Measurements from ENCODE around the gene CCNJ. TPM values are rescaled to one million over a fixed set of nuclear protein-coding genes. Genes with fewer than 3 reads are reported as not detected.

The CCNJ gene
- total and polyA plus RNA-seq, 9 of the 15 experiments (the other 6 are each of a cell fraction or from before 2014, with no cell fraction given), result 0.69 to 15.7 (median 9.2) TPM

- TF ChIP-seq KDM5B (IDR thresholded peaks at IDR 0.05; ENCODE audit: insufficient replicate concordance, low read depth, low read length) (peak; percentile 81), CGGBP1 (CRISPR knock-in tag; IDR thresholded peaks at IDR 0.05) (no peak), ZNF586 (CRISPR knock-in tag; conservative IDR thresholded peaks at IDR 0.05) (no peak), CBX1 (IDR thresholded peaks at IDR 0.05; ENCODE audit: low read depth) (0 out of 2 replicates have a peak, but pooled peaks have one; percentile 12), ZNF785 (CRISPR knock-in tag; IDR thresholded peaks at IDR 0.05) (no peak), BRF1 (IDR thresholded peaks at IDR 0.05; ENCODE audit: borderline replicate concordance, extremely low read depth, insufficient read length) (no peak), ELF1 (tag; IDR thresholded peaks at IDR 0.05) (peak; percentile 98), ZNF24 (IDR thresholded peaks at IDR 0.05) (0 out of 2 replicates have a peak, but pooled peaks have one; percentile 26), ZNF232 (CRISPR knock-in tag; IDR thresholded peaks at IDR 0.05) (no peak), OTX1 (CRISPR knock-in tag; IDR thresholded peaks at IDR 0.05) (no peak), CHD4 (IDR thresholded peaks at IDR 0.05; ENCODE audit: insufficient read depth, insufficient replicate concordance, low read depth, low read length, poor library complexity, severe bottlenecking) (no peak), MEF2A (IDR thresholded peaks at IDR 0.05; ENCODE audit: control insufficient read depth, low read depth, low read length) (no peak), EP300 (IDR thresholded peaks at IDR 0.05; ENCODE audit: low read length) (no peak; the same call in 1 of the 2 replicates), ZNF384 (IDR thresholded peaks at IDR 0.05; ENCODE audit: low read depth, low read length) (0 out of 2 replicates have a peak, but pooled peaks have one; percentile 14), SETDB1 (IDR thresholded peaks at IDR 0.05; ENCODE audit: low read length) (no peak), ZKSCAN8 (CRISPR knock-in tag; IDR thresholded peaks at IDR 0.05) (no peak), MCM5 (IDR thresholded peaks at IDR 0.05; ENCODE audit: low read depth) (no peak), ZNF316 (IDR thresholded peaks at IDR 0.05) (no peak), ZNF133 (CRISPR knock-in tag; IDR thresholded peaks at IDR 0.05) (no peak)
- TF ChIP-seq, protein P1, sequence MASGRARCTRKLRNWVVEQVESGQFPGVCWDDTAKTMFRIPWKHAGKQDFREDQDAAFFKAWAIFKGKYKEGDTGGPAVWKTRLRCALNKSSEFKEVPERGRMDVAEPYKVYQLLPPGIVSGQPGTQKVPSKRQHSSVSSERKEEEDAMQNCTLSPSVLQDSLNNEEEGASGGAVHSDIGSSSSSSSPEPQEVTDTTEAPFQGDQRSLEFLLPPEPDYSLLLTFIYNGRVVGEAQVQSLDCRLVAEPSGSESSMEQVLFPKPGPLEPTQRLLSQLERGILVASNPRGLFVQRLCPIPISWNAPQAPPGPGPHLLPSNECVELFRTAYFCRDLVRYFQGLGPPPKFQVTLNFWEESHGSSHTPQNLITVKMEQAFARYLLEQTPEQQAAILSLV (tag; IDR thresholded peaks at IDR 0.05), result no peak; the same call in 1 of the 2 replicates
- TF ChIP-seq, protein P2, sequence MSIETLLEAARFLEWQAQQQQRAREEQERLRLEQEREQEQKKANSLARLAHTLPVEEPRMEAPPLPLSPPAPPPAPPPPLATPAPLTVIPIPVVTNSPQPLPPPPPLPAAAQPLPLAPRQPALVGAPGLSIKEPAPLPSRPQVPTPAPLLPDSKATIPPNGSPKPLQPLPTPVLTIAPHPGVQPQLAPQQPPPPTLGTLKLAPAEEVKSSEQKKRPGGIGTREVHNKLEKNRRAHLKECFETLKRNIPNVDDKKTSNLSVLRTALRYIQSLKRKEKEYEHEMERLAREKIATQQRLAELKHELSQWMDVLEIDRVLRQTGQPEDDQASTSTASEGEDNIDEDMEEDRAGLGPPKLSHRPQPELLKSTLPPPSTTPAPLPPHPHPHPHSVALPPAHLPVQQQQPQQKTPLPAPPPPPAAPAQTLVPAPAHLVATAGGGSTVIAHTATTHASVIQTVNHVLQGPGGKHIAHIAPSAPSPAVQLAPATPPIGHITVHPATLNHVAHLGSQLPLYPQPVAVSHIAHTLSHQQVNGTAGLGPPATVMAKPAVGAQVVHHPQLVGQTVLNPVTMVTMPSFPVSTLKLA (conservative IDR thresholded peaks at IDR 0.05), result peak; percentile 52 to 66; a peak in 3 of 4 replicates
- TF ChIP-seq, protein P3, sequence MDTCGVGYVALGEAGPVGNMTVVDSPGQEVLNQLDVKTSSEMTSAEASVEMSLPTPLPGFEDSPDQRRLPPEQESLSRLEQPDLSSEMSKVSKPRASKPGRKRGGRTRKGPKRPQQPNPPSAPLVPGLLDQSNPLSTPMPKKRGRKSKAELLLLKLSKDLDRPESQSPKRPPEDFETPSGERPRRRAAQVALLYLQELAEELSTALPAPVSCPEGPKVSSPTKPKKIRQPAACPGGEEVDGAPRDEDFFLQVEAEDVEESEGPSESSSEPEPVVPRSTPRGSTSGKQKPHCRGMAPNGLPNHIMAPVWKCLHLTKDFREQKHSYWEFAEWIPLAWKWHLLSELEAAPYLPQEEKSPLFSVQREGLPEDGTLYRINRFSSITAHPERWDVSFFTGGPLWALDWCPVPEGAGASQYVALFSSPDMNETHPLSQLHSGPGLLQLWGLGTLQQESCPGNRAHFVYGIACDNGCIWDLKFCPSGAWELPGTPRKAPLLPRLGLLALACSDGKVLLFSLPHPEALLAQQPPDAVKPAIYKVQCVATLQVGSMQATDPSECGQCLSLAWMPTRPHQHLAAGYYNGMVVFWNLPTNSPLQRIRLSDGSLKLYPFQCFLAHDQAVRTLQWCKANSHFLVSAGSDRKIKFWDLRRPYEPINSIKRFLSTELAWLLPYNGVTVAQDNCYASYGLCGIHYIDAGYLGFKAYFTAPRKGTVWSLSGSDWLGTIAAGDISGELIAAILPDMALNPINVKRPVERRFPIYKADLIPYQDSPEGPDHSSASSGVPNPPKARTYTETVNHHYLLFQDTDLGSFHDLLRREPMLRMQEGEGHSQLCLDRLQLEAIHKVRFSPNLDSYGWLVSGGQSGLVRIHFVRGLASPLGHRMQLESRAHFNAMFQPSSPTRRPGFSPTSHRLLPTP (IDR thresholded peaks at IDR 0.05; ENCODE audit: borderline replicate concordance, extremely low read depth, insufficient read length), result no peak
Measured at GRCh38 chr10:96089670-96090462, 46.5 kb downstream of the CCNJ start (continued).

All from K562 (cell line).